Prostate gland (tissue), 2 donors: ENCODE measurements around the gene FAM186B. TPM values are rescaled to one million over a fixed set of nuclear protein-coding genes. Genes with fewer than 3 reads are reported as not detected.

Source experiments
- DNase-seq: peaks from one replicate; pipeline ENCODE4 v3.0.0-alpha.2; 2019; ENCODE audit warnings: low spot score
- H3K27ac ChIP-seq, 2 donors: fragments of 200-600 bp; sonication (generic); 2 replicates each; pipeline ENCODE4 v1.5.1; 2017 to 2019
- H3K27me3 ChIP-seq: fragments of 200-600 bp; sonication (generic); replicated peaks from 2 replicates; pipeline ENCODE4 v1.5.1; 2019; ENCODE audit not compliant: insufficient read depth
- H3K36me3 ChIP-seq, 2 donors: fragments of 200-600 bp; sonication (generic); 1 replicate in 1 of 2; 2 replicates in 1 of 2; pipeline versions ENCODE4 v1.5.1 to v1.8.1; 2017 to 2019
- H3K4me1 ChIP-seq: fragments of 200-600 bp; sonication (generic); replicated peaks from 2 replicates; pipeline ENCODE4 v1.5.1; 2019
- H3K4me3 ChIP-seq, 2 donors: fragments of 200-600 bp; sonication (generic); 2 replicates each; pipeline ENCODE4 v1.5.1; 2017 to 2019
- H3K9me3 ChIP-seq: fragments of 200-600 bp; sonication (generic); 2 replicates; pipeline ENCODE4 v1.5.1; 2017
- CTCF ChIP-seq, 4 experiments: fragments of 200-600 bp in 2 of 4; fragments of 450-650 bp in 2 of 4; sonication (generic) in 2 of 4; IDR thresholded peaks; 1 replicate in 3 of 4; 2 replicates in 1 of 4; pipeline ENCODE4 v1.5.1; 2016 to 2019; ENCODE audit warnings: antibody characterized with exemption in 4 of 4, mild to moderate bottlenecking in 2 of 4, moderate library complexity in 2 of 4
- POLR2A ChIP-seq: fragments of 450-650 bp; IDR thresholded peaks from one replicate; pipeline ENCODE4 v1.6.1; 2016; ENCODE audit warnings: antibody characterized with exemption, mild to moderate bottlenecking
- POLR2AphosphoS5 ChIP-seq: sonication (generic); formaldehyde crosslinking; IDR thresholded peaks from one replicate; pipeline ENCODE4 v1.6.1; 2017; ENCODE audit warnings: antibody characterized with exemption
- WGBS: methylation state at CpG from one replicate; pipeline ENCODE4 v1.1.5; 2018; 5-methylcytosine and 5-hydroxymethylcytosine counted together
- intact Hi-C: fragments of 100-400 bp; cut with DNase I; formaldehyde crosslinking; loops from one replicate; pipeline ENCODE4 v1.14.2; 2022
- total RNA-seq, 2 donors: library from RNA; depleted of rRNA; stranded (reverse); fragments of >200 nt; gene quantifications; one replicate each; pipeline ENCODE4 v1.1.0, GENCODE V29; 2016

Gene FAM186B
- total RNA-seq, 2 donors from 2014 or later = 0.23 to 10.0 TPM

GRCh38 chr12:49636574-49636973 lies 31.1 kb upstream of the FAM186B start:
- no peaks in the 10 kb centered on the region for H3K27me3 ChIP-seq
- no peaks in the 10 kb centered on the region for H3K36me3 ChIP-seq
- no peak overlapping the region for H3K27ac ChIP-seq
- H3K4me1 ChIP-seq = no peaks in the 10 kb centered on the region
- no peak for DNase-seq
- WGBS = 45% methylated on average over 13 of the region's 13 CpGs
- no peak overlapping the region for H3K4me3 ChIP-seq
- TF ChIP-seq POLR2AphosphoS5 (no peak), CTCF (IDR thresholded peaks at IDR 0.05) (no peak), POLR2A (no peak)
- H3K9me3 ChIP-seq = no peaks in the 10 kb centered on the region
- intact Hi-C loops = no loop called here

GRCh38 chr12:49635656-49636055 lies 30.2 kb upstream of the FAM186B start:
- Histone ChIP-seq H3K4me3 (no peak overlapping the region), H3K4me1 (no peaks in the 10 kb centered on the region), H3K27me3 (no peaks in the 10 kb centered on the region), H3K9me3 (no peaks in the 10 kb centered on the region), H3K27ac (no peak overlapping the region), H3K36me3 (no peaks in the 10 kb centered on the region)
- WGBS = 91% methylated on average over 4 of the region's 4 CpGs
- TF ChIP-seq POLR2A = no peak
- no peak for TF ChIP-seq POLR2AphosphoS5
- TF ChIP-seq CTCF (IDR thresholded peaks at IDR 0.05) = no peak
- intact Hi-C loops = no loop called here
- DNase-seq = no peak

GRCh38 chr12:49635036-49635435 lies 29.6 kb upstream of the FAM186B start:
- no peaks in the 10 kb centered on the region for H3K4me1 ChIP-seq
- no peak overlapping the region for H3K4me3 ChIP-seq
- no peaks in the 10 kb centered on the region for H3K36me3 ChIP-seq
- no peaks in the 10 kb centered on the region for H3K9me3 ChIP-seq
- TF ChIP-seq POLR2AphosphoS5 = no peak
- TF ChIP-seq POLR2A = no peak
- TF ChIP-seq CTCF (IDR thresholded peaks at IDR 0.05) = no peak
- H3K27ac ChIP-seq = no peak overlapping the region
- intact Hi-C loops = no loop called here
- no peaks in the 10 kb centered on the region for H3K27me3 ChIP-seq
- 89% methylated on average over 9 of the region's 9 CpGs for WGBS
- DNase-seq = no peak

- no peak for DNase-seq
- Histone ChIP-seq H3K27ac (no peak overlapping the region), H3K4me3 (no peak overlapping the region), H3K36me3 (no peaks in the 10 kb centered on the region), H3K27me3 (no peaks in the 10 kb centered on the region), H3K9me3 (no peaks in the 10 kb centered on the region), H3K4me1 (peaks cover 4% of the 10 kb centered on the region)
- WGBS = 95% methylated on average over 2 of the region's 2 CpGs
- no peak for TF ChIP-seq CTCF (IDR thresholded peaks at IDR 0.05)
- no peak for TF ChIP-seq POLR2A
- intact Hi-C loops = no loop called here
These were observed 28.4 kb upstream of the FAM186B start for GRCh38 chr12:49633703-49634345.

GRCh38 chr12:49632986-49633702 lies 27.7 kb upstream of the FAM186B start:
- 86% methylated on average over 8 of the region's 8 CpGs for WGBS
- DNase-seq = no peak
- intact Hi-C loops = no loop called here
- Histone ChIP-seq H3K27ac (no peak overlapping the region), H3K27me3 (no peaks in the 10 kb centered on the region), H3K9me3 (no peaks in the 10 kb centered on the region), H3K4me1 (peaks cover 4% of the 10 kb centered on the region), H3K36me3 (no peaks in the 10 kb centered on the region), H3K4me3 (no peak overlapping the region)
- TF ChIP-seq CTCF (IDR thresholded peaks at IDR 0.05) = no peak
- TF ChIP-seq POLR2AphosphoS5 = no peak
- no peak for TF ChIP-seq POLR2A
